ENCODE data around the gene SLCO3A1. TPM values are rescaled to one million over a fixed set of nuclear protein-coding genes. Genes with fewer than 3 reads are reported as not detected.

Gene SLCO3A1
- total RNA-seq, 4 donors from 2014 or later, result 12.1 to 22.3 (median 13.5) TPM

- TF ChIP-seq CTCF (IDR thresholded peaks at IDR 0.05; ENCODE audit: low read depth), result no peak
Measured at GRCh38 chr15:92044203-92044909, 190.8 kb downstream of the SLCO3A1 start.

GRCh38 chr15:92047900-92048299, 194.4 kb downstream of the SLCO3A1 start:
- TF ChIP-seq CTCF (IDR thresholded peaks at IDR 0.05; ENCODE audit: low read depth), result no peak

- no peak for TF ChIP-seq CTCF (IDR thresholded peaks at IDR 0.05; ENCODE audit: low read depth)
Measured at GRCh38 chr15:92048739-92049138, 195.2 kb downstream of the SLCO3A1 start.

- TF ChIP-seq CTCF (IDR thresholded peaks at IDR 0.05; ENCODE audit: low read depth), result no peak
Measured at GRCh38 chr15:92049290-92049989, 195.9 kb downstream of the SLCO3A1 start.

- TF ChIP-seq CTCF (IDR thresholded peaks at IDR 0.05; ENCODE audit: low read depth), result no peak
Measured at GRCh38 chr15:92050220-92050898, 196.9 kb downstream of the SLCO3A1 start.

- TF ChIP-seq CTCF (IDR thresholded peaks at IDR 0.05; ENCODE audit: low read depth), result no peak
Measured at GRCh38 chr15:92051716-92052115, 198.2 kb downstream of the SLCO3A1 start.

- no peak for TF ChIP-seq CTCF (IDR thresholded peaks at IDR 0.05; ENCODE audit: low read depth)
Measured at GRCh38 chr15:92053753-92054316, 200.3 kb downstream of the SLCO3A1 start.

All from subcutaneous adipose tissue (tissue), 4 donors.